Adrenal gland (tissue), 12 donors: Measurements from ENCODE around the gene MLN. TPM values are rescaled to one million over a fixed set of nuclear protein-coding genes. Genes with fewer than 3 reads are reported as not detected.

Source experiments
- DNase-seq, 7 donors: peaks; one replicate each; pipeline ENCODE4 v3.0.0-alpha.2; 2019 to 2020
- H3K27ac ChIP-seq, 5 donors: fragments of 200-600 bp; sonication (generic) in 4 of 5; 1 replicate in 3 of 5; 2 replicates in 2 of 5; pipeline versions ENCODE4 v1.5.1 to v1.8.0; 2016 to 2020; ENCODE audit warnings: mild to moderate bottlenecking in 1 of 5
- H3K27me3 ChIP-seq: fragments of 200-600 bp; 2 replicates; pipeline ENCODE4 v1.8.0; 2021
- H3K36me3 ChIP-seq, 2 donors: fragments of 200-600 bp; replicated peaks in 1 of 2; 1 replicate in 1 of 2; 2 replicates in 1 of 2; pipeline versions ENCODE4 v1.5.1 to v1.8.0; 2018 to 2022
- H3K4me1 ChIP-seq, 2 donors: fragments of 200-600 bp; replicated peaks in 1 of 2; 1 replicate in 1 of 2; 2 replicates in 1 of 2; pipeline versions ENCODE4 v1.5.1 to v1.8.0; 2018 to 2021
- H3K4me3 ChIP-seq, 4 donors: fragments of 200-600 bp; sonication (generic) in 3 of 4; one replicate each; pipeline ENCODE4 v1.5.1; 2016 to 2018
- H3K9me3 ChIP-seq, 3 donors: fragments of 200-600 bp; sonication (generic) in 1 of 3; replicated peaks in 1 of 3; 1 replicate in 2 of 3; 2 replicates in 1 of 3; pipeline versions ENCODE4 v1.5.1 to v1.8.0; 2016 to 2021
- POLR2A ChIP-seq, 2 donors: fragments of 450-650 bp; IDR thresholded peaks; one replicate each; pipeline ENCODE4 v1.6.1; 2017; ENCODE audit warnings: antibody characterized with exemption in 2 of 2, mild to moderate bottlenecking in 2 of 2, moderate library complexity in 1 of 2
- WGBS, 4 donors: extraction: QIAGEN DNeasy Blood & Tissue Kit in 2 of 4; methylation state at CpG; one replicate each; pipeline versions ENCODE4 v1.1.5 to v1.1.7; 2013 to 2017; 5-methylcytosine and 5-hydroxymethylcytosine counted together
- intact Hi-C, 2 donors: fragments of 100-400 bp; cut with DNase I; formaldehyde crosslinking; loops; one replicate each; pipeline versions ENCODE4 v1.14.1 to v1.15.0; 2022 to 2023
- polyA plus RNA-seq, 3 donors: library from polyadenylated mRNA; stranded (reverse); fragments of 200-250 nt in 2 of 3; fragments of 350-450 nt in 1 of 3; fragmentation: Illumina TruSeq in 1 of 3; extraction: RNeasy Lipid Tissue Mini Kit (QIAGEN cat#74804) in 1 of 3; gene quantifications; one replicate each; pipeline ENCODE4 v1.2.3, GENCODE V29; 2013 to 2014
- total RNA-seq, 9 donors: library from RNA; depleted of rRNA in 4 of 9; stranded (reverse); fragments of >200 nt in 4 of 9; fragments of 120-200 nt in 1 of 9; fragmentation: NEBNext Ultra II Directional in 1 of 9; extraction: Animal tissue kit (Norgen Biotek cat#: 25700) in 1 of 9; gene quantifications; one replicate each; pipeline versions ENCODE4 v1.1.0 to v1.2.4, GENCODE V29; 2013 to 2023
- TF ChIP-seq, protein P1 (sequence below), 6 experiments: fragments of 450-650 bp in 4 of 6; fragments of 200-600 bp in 2 of 6; sonication (generic) in 1 of 6; IDR thresholded peaks; 1 replicate in 5 of 6; 2 replicates in 1 of 6; pipeline versions ENCODE4 v1.5.1 to v1.8.0; 2016 to 2021; ENCODE audit warnings: antibody characterized with exemption in 6 of 6, mild to moderate bottlenecking in 2 of 6, moderate library complexity in 1 of 6
- donor health status: healthy with polysubstance abuse.
- donor health status: Bipolar disorder and iron deficiency.
- donor health status: DM: yes; HTN: yes; CAD: no.
- donor health status: DM: no; HTN: no; CAD: no.
- donor health status: DM: no; HTN: no; CAD: no.
- donor health status: DM: yes; HTN: yes; CAD: no.

Gene MLN
- total and polyA plus RNA-seq, 12 donors = not detected

DNA sequence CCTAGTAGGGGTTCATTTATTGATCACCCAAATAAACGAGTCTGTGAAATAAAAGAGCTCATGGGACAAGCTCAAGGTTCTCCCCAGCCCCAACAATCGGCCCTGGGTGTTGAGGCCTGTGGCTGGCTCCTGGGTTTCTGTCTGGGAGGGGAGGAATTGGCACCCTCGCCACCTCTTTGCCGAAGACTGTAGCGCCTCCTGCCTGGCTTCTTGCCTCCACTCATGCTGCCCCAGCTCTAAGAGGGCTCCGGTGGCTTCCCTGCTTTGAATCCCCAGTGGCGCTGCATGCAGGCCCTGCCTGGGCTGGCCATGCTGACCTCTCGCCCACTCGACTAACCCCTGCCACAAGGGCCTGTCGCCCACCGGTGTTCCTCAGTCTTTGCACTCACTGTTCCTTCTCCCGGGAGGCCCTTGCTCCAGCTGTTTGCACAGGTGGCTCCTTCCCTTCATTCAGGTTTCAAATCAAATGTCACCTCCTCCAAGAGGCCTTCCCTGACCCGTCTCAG lies 5.4 kb downstream of the MLN start:
- Histone ChIP-seq H3K36me3 (no peaks in the 10 kb centered on the region), H3K27me3 (peaks cover 7% of the 10 kb centered on the region), H3K4me1 (no peaks in the 10 kb centered on the region), H3K9me3 (no peaks in the 10 kb centered on the region), H3K4me3 (no peak overlapping the region), H3K27ac (no peak overlapping the region)
- intact Hi-C loops = no loop called here
- 80 to 88% (median 82%) methylated on average over 12 to 13 of the region's 13 CpGs for WGBS, 4 donors
- TF ChIP-seq, protein P1, sequence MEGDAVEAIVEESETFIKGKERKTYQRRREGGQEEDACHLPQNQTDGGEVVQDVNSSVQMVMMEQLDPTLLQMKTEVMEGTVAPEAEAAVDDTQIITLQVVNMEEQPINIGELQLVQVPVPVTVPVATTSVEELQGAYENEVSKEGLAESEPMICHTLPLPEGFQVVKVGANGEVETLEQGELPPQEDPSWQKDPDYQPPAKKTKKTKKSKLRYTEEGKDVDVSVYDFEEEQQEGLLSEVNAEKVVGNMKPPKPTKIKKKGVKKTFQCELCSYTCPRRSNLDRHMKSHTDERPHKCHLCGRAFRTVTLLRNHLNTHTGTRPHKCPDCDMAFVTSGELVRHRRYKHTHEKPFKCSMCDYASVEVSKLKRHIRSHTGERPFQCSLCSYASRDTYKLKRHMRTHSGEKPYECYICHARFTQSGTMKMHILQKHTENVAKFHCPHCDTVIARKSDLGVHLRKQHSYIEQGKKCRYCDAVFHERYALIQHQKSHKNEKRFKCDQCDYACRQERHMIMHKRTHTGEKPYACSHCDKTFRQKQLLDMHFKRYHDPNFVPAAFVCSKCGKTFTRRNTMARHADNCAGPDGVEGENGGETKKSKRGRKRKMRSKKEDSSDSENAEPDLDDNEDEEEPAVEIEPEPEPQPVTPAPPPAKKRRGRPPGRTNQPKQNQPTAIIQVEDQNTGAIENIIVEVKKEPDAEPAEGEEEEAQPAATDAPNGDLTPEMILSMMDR (IDR thresholded peaks at IDR 0.05) = no peak
- no peak for TF ChIP-seq POLR2A (IDR thresholded peaks at IDR 0.05)
- DNase-seq = no peak

DNA sequence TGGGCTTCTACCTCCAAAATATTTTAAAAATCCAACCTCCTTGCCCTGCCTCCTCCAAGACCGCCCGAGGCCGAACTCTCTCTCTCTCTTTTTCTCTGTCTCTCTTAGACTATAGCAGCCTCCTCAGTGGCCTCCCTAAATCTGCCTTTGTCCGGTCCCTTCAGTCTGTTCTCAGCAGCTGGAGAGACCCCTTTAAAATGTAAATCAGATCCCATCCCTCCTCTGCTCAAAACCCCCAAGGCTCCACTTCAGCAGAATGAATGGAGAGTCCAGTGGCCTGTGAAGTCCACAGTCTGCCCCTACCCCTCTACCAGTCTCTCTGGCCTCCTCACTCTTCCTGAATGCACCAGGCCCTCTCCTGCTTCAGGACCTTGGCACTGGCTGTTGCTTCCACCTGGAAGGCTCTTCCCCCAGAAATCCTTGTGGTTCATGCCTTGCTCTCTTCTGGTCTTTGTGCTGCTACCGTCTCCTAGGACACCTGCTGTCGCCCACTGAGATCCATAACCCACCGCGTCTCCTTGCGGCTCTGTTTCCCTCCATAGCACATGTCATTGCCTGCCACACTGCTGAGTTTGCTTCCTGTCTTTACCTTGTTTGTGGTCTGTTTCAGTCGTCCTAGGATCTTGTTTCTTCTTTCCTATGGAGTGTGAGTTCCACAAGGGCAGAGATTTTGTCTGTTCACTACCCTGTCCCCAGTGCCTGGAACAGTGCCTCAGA lies 6.0 kb downstream of the MLN start:
- no peak for TF ChIP-seq POLR2A (IDR thresholded peaks at IDR 0.05)
- TF ChIP-seq, protein P1 (IDR thresholded peaks at IDR 0.05) = no peak
- H3K4me3 ChIP-seq = no peak overlapping the region
- peaks cover 7% of the 10 kb centered on the region for H3K27me3 ChIP-seq
- no peak overlapping the region for H3K27ac ChIP-seq
- H3K9me3 ChIP-seq = no peaks in the 10 kb centered on the region
- 74 to 78% (median 76%) methylated on average over 10 of the region's 10 CpGs for WGBS, 4 donors
- no peak for DNase-seq
- H3K4me1 ChIP-seq = no peaks in the 10 kb centered on the region
- no peaks in the 10 kb centered on the region for H3K36me3 ChIP-seq
- intact Hi-C loops = no loop called here

DNA sequence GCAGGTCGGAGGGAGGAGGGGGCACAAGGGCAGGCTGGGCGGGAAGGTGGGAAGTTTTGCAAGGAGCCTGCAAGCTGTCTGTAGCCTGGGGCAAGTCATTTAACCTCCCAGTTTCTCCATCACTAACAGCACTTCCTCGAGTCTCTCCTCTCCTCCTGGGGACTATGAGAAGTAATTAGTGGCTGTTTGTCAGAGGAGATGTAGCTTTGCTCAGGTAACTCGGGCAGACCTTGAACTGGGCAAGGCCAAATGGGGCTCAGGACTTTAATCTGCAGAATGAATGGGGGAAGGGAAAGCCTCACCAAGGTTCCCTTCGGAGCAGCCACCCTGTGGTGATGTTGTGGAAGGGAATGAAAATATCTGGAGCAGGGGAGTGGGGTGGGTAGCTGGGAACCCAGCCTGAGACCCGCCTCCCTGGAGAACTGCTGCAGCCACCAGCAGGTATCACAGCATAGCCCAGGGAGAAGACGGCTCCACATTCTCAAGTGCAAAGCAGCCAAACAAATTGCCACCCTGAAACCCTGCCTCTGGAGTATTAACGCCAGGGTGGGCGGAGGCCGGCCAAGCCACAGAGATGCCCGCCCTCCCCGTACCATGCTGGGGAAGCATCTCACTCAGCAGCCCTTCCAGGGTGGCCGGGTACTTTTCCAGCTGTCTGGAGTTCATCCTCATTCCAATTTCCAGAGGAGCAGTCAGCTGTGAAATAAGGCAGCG lies 8.7 kb downstream of the MLN start:
- no peaks in the 10 kb centered on the region for H3K4me1 ChIP-seq
- no peak for TF ChIP-seq POLR2A (IDR thresholded peaks at IDR 0.05)
- TF ChIP-seq, protein P1 (IDR thresholded peaks at IDR 0.05) = no peak
- no peak overlapping the region for H3K27ac ChIP-seq
- peaks cover 7% of the 10 kb centered on the region for H3K27me3 ChIP-seq
- no peaks in the 10 kb centered on the region for H3K36me3 ChIP-seq
- intact Hi-C loops = no loop called here
- no peaks in the 10 kb centered on the region for H3K9me3 ChIP-seq
- DNase-seq = no peak
- no peak overlapping the region for H3K4me3 ChIP-seq
- WGBS, 4 donors = 44 to 49% (median 47%) methylated on average over 10 to 14 of the region's 14 CpGs

DNA sequence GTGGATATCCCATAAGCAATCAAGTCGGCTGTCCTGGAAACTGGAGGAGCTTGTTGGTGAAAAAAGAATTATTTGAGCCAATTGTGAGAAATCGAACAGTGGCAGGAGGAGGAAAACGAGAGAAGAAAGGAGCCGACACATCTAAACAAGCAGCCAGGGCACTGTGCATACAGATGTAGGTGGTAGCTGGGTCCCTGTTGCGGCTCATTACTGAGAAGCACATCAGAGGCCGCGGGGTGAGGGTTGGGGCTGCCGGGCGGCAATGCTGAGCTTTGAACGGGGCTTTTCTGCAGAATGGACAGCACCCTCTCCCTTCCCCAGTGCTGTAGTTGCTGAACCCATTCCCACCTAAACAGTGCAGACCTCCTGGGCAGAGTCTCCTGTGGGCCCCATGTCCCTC lies 10.8 kb downstream of the MLN start:
- Histone ChIP-seq H3K4me3 (no peak overlapping the region), H3K36me3 (no peaks in the 10 kb centered on the region), H3K9me3 (no peaks in the 10 kb centered on the region), H3K4me1 (peaks cover 5% of the 10 kb centered on the region in 2 donors), H3K27ac (no peak overlapping the region), H3K27me3 (peaks cover 7% of the 10 kb centered on the region)
- intact Hi-C loops = no loop called here
- TF ChIP-seq, protein P1 (IDR thresholded peaks at IDR 0.05) = no peak
- no peak for TF ChIP-seq POLR2A (IDR thresholded peaks at IDR 0.05)
- 52 to 65% (median 57%) methylated on average over 10 of the region's 10 CpGs for WGBS, 4 donors
- no peak for DNase-seq
